KG1 (cell line): ENCODE measurements around the gene ARHGEF25.
"Not testable (repeated sequence)": the region's sequence is repeated elsewhere in the genome, so short reads cannot be mapped to it uniquely, and the experiment has no call there.

Experiments used
- DNase-seq: peaks from one replicate; lab custom pipeline; 2025; lab: John Stamatoyannopoulos, UW

Gene ARHGEF25

DNA sequence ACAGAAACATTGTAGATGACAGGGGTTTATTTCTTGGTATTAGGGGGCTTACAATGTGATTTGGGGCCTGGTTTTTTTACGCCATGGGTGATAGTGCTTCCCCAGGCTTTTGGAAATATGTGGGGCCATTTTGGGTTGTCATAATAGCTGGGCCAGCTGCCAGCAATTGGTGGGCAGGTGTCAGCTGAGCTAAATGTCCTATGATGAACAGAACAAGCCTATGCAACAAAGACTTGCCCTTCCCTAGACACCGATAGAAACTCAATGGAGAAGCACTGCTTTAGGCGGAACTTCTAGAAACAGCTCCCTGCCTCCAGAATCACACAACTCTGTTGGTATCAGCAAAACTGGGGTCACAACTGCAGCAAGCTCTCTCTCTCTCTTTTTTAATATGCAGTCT, 26.9 kb downstream of the ARHGEF25 start:
- no peak for DNase-seq

DNA sequence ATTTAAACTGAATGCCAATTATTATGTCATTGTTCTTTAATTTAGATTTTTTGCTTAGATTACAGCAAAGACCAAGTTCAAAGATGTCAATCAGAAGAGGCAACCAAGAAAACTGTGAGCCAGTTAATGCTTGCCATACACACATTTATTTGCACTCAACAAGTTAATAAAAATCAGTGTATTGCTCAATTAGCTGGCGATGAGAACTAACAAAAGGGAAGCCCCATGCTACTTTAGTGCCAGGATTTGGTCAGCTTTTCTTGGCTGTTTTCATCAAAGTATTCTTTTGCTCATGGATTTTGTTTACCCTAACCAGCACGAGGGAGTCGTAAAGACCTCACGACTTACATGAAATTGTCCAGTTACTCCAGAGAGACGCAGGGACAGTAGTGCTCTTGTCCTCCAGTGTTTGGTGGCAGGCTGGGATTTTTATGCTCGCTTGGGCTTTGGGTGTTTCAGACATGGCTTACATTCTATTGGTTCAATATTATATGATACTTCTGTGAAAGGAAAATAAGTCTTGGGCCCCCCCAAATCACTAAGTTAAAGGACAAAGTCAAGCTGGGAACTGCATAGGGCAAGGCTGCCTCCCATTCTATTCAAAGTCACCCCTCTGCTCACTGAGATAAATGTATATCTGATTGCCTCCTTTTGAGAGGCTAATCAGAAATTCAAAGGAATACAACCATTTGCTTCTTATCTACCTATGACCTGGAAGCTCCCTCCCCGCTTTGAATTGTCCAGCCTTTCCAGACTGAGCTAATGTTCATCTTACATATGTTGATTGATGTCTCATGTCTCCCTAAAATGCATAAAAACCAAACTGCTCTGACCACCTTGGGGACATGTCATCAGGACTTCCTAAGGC, 29.2 kb downstream of the ARHGEF25 start:
- DNase-seq, result no peak

- no peak for DNase-seq
Observed at GRCh38 chr12:57641699-57642442, 30.6 kb downstream of the ARHGEF25 start.

- DNase-seq, result not testable (repeated sequence)
Observed at GRCh38 chr12:57645990-57646658, 34.9 kb downstream of the ARHGEF25 start.

DNA sequence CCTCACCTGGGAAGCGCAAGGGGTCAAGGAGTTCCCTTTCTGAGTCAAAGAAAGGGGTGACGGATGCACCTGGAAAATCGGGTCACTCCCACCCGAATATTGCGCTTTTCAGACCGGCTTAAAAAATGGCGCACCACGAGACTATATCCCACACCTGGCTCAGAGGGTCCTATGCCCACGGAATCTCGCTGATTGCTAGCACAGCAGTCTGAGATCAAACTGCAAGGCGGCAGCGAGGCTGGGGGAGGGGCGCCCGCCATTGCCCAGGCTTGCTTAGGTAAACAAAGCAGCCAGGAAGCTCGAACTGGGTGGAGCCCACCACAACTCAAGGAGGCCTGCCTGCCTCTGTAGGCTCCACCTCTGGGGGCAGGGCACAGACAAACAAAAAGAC, 35.4 kb downstream of the ARHGEF25 start:
- DNase-seq, result not testable (repeated sequence)

DNA sequence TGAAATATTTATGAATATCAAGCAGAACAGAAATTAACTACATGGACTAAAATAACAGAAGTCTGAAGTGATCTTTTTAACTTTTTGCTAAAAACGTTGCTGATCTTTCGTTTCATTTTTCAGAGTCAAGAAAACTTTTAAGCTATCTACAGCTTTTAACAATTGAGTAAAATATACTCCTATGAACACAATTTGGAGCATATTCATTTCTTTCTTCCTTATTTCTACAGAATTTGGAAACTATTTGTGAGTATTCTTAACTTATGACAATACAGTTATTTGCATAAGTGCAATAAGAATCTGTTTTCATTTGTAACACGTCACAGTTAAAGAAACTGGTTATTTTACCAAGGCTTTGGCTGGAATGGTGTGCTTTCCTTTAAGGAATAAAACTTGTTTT, 42.8 kb downstream of the ARHGEF25 start:
- DNase-seq, result no peak

DNA sequence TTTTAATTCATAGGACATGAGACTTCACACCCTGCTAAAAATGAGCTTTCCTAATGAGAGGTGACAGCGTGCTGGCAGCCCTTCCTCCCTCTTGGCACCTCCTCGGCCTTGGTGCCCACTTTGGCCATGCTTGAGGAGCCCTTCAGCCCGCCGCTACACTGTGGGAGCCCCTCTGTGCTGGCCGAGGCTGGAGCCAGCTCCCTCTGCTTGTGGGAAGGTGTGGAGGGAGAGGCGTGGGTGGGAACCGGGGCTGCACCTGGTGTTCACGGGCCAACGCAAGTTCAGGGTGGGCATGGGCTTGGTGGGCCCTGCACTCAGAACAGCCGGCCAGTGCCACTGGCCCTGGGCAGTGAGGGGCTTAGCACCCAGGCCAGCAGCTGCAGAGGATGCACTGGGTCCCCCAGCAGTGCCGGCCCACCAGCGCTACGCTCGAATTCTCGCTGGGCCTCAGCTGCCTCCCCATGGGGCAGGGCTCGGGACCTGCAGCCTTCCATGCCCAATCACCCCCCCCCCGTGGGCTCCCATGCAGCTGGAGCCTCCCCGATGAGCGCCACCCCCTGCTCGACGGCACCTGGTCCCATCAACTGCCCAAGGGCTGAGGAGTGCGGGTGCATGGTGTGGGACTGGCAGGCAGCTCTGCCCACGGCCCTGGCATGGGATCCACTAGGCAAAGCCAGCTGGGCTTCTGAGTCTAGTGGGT, 44.5 kb downstream of the ARHGEF25 start:
- DNase-seq, result no peak

- DNase-seq, result not testable (repeated sequence)
Observed at GRCh38 chr12:57656408-57656807, 45.2 kb downstream of the ARHGEF25 start.

DNA sequence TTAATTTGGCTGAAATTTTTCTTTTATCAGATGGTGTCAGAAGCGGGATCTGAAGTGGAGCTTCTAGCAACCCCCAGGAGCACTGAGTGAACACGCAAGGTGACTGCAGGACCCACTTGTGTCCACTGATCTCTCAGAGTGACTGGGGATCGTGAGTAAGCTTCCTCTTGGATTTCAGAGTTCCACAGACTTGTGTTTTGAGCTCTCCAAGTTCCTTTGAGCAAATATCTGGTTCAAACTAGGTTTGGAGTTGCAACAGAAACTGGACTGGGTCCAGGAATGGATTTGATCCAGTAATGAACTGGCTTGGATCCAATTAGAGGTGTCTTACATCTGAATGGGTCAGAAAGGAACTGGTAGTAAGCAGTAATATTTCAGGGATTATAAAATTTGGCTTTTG, 46.5 kb downstream of the ARHGEF25 start:
- DNase-seq, result no peak

GRCh38 chr12:57658890-57659289, 47.7 kb downstream of the ARHGEF25 start:
- DNase-seq, result no peak

DNA sequence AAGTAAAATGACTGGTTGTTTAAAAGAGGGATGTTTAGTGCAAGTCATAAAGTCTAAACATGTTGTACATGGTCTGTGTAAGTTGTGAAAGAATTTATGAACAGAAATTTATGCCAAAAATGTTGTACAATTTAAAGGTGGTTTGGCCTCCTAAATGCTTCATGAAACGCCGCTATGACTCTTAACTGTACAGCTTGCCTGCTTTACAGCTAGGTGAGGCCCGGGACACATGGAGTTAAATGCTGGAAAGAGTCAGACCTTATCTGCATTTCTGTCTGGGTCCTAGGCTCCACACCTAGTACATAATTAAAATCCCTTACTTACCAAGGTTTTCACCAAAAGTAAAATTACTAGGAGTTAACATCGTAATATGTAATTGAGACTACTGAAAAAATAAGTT, 50.1 kb downstream of the ARHGEF25 start:
- DNase-seq, result no peak

DNA sequence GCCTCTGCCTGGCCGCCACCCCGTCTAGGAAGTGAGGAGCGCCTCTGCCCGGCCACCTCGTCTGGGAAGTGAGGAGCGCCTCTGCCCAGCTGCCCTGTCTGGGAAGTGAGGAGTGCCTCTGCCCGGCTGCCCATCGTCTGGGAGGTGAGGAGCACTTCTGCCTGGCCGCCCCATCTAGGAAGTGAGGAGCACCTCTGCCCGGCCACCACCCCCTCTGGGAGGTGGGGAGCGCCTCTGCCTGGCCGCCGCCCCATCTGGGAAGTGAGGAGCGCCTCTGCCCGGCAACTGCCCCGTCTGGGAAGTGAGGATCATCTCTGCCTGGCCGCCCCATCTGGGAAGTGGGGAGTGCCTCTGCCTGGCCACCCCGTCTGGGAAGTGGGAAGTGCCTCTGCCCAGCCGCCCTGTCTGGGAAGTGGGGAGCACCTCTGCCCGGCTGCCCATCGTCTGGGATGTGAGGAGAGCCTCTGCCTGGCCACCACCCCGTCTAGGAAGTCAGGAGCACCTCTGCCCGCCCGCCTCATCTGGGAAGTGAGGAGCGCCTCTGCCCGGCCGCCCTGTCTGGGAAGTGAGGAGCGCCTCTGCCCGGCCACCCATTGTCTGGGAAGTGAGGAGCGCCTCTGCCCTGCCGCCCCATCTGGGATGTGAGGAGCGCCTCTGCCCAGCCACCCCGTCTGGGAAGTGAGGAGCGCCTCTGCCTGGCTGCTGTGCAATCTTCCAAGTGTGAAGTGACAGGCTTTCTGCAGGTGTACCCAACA, 54.0 kb downstream of the ARHGEF25 start:
- DNase-seq, result not testable (repeated sequence)
